SU-DHL-6 (cell line): ENCODE measurements around the gene MGAT4A.

Experiments
- CTCF ChIP-seq: fragments of 200-600 bp; sonication (generic); IDR thresholded peaks from one replicate; pipeline ENCODE4 v1.5.1; 2017; ENCODE audit warnings: antibody characterized with exemption, mild to moderate bottlenecking, low read length, moderate library complexity; ENCODE audit not compliant: insufficient read depth, poor library complexity, severe bottlenecking
- EZH2phosphoT487 ChIP-seq: fragments of 200-600 bp; sonication (generic), shearing (Covaris generic); conservative IDR thresholded peaks from 2 replicates; pipeline ENCODE4 v1.6.1; 2018; ENCODE audit warnings: mild to moderate bottlenecking, antibody characterized with exemption, low read length, moderate library complexity, mixed read lengths

DNA sequence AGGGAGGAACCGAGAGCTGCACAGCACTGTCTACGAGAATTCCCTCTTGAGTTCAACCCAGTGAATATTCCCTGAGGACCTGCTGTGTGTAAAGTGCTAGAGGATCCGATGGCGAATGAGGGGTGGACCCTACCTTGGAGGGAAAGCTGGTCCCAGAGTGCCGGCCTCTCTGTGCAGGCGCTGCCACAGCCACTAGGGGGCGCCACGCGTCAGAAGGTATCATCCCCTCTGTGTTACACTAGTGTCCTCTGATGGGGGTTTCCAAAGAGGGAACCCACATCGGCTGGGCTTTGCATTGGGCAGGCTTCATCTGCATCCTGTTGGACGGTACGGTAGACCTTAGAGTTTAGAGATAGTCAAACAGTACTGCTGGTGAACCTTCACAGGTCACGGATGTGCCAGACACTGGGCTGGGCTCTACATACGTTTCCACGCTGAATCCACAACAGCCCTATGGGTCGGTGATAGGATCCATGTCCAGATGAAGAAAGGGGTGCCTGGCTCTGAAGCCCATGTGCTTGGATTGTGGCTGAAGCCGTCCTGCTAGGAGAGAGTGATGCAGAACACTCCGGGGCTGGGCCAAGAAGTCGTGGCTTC lies 161.6 kb downstream of the MGAT4A start:
- TF ChIP-seq CTCF: peak; percentile 96
- TF ChIP-seq EZH2phosphoT487: no peak
